Measurements from ENCODE around the gene UNC5CL.

DNA sequence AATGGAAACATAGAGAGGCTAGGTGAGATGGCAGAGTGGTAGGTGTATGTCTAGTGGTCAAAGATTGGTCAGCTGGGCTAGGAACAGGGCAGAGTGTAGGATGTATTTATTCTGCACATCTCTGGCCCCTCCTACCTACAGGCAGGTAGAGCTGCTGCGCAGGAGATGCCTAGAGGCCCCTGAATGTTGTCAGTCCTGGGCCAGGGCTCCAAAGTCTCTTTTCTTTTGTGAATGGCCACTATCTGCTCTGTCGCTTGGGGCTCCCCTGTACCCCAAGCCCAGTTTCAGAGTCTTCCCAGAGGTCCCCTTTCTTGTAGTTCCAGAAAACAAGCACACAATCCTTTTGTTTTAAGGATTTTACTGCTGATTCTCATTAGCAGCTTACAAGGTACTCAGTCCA, 8.3 kb upstream of the UNC5CL start:
- TF ChIP-seq EZH2phosphoT487 (IDR thresholded peaks at IDR 0.05; ENCODE audit: insufficient read depth, low read depth) (no peak), EZH2 (IDR thresholded peaks at IDR 0.05; ENCODE audit: insufficient read depth, poor library complexity, severe bottlenecking) (no peak)
